A549 (cell line): Measurements from ENCODE around the gene TMEM140. TPM values are rescaled to one million over a fixed set of nuclear protein-coding genes. Genes with fewer than 3 reads are reported as not detected.

Experiments used
- ATAC-seq, 2 experiments: fragments of 200-7000 bp in 1 of 2; fragments of >200 bp in 1 of 2; cut with Nextera tagmentation in 1 of 2; cut with Tn5 transposase in 1 of 2; 3 replicates each; pipeline versions ENCODE4 v1.8.0 to v1.9.1; 2018 to 2020; ENCODE audit warnings: mild to moderate bottlenecking in 1 of 2, moderate library complexity in 1 of 2
- CTCF ChIA-PET: fragments of 300-600 bp; sonication (Branson Sonifier 250); formaldehyde crosslinking; extraction: SDS; loops from one replicate; lab custom pipeline; 2021; ENCODE audit warnings: antibody characterized with exemption, inconsistent platforms; lab: Yijun Ruan, JAX
- POLR2A ChIA-PET: fragments of 350-600 bp; formaldehyde crosslinking; extraction: SDS; loops from one replicate; lab custom pipeline; 2021; ENCODE audit warnings: antibody characterized with exemption, inconsistent platforms; lab: Yijun Ruan, JAX
- DNase-seq, 2 experiments: peaks; one replicate each; pipeline versions ENCODE4 v3.0.0 to v3.0.0-alpha.2; 2011 to 2016; ENCODE audit warnings: low read depth in 1 of 2, low spot score in 1 of 2
- FAIRE-seq: peaks from 2 replicates; lab custom pipeline; 2011; peaks lifted over from hg19 to GRCh38; lab: Jason Lieb, UNC
- H3K27ac ChIP-seq, 2 experiments: fragments of >200 bp; sonication (Bioruptor Twin); formaldehyde crosslinking; 3 replicates each; pipeline ENCODE4 v1.5.1; 2016 to 2017
- H3K4me1 ChIP-seq: fragments of >200 bp; sonication (Bioruptor Twin); formaldehyde crosslinking; 3 replicates; pipeline ENCODE4 v1.6.1; 2016
- H3K4me2 ChIP-seq: fragments of >200 bp; sonication (Bioruptor Twin); formaldehyde crosslinking; 3 replicates; pipeline ENCODE4 v1.6.1; 2016
- H3K4me3 ChIP-seq: fragments of >200 bp; sonication (Bioruptor Twin); formaldehyde crosslinking; 3 replicates; pipeline ENCODE4 v1.5.1; 2016
- H3K9me3 ChIP-seq: fragments of >200 bp; sonication (Bioruptor Twin); formaldehyde crosslinking; 3 replicates; pipeline ENCODE4 v1.6.1; 2016
- BHLHE40 ChIP-seq: IDR thresholded peaks from 2 replicates; pipeline ENCODE4 v1.6.1; 2012; ENCODE audit warnings: low read depth, low read length, inconsistent platforms
- GATA3 ChIP-seq: IDR thresholded peaks from 2 replicates; pipeline ENCODE4 v1.6.1; 2012; ENCODE audit warnings: borderline replicate concordance
- HOXB5 ChIP-seq: fragments of 250-450 bp; sonication (Bioruptor Pico); IDR thresholded peaks from 2 replicates; pipeline ENCODE4 v1.5.0; 2020; ENCODE audit warnings: mild to moderate bottlenecking, moderate library complexity
- JUN ChIP-seq, 2 experiments: fragments of >200 bp; sonication (Bioruptor Twin); formaldehyde crosslinking; IDR thresholded peaks; 2 replicates in 1 of 2; 3 replicates in 1 of 2; pipeline ENCODE4 v1.6.1; 2016 to 2017
- NPAS2 ChIP-seq: fragments of 250-450 bp; sonication (Bioruptor Pico); IDR thresholded peaks from 2 replicates; pipeline ENCODE4 v1.8.0; 2022; ENCODE audit warnings: mild to moderate bottlenecking, moderate library complexity, borderline replicate concordance
- NR3C1 ChIP-seq: fragments of >200 bp; sonication (Bioruptor Twin); formaldehyde crosslinking; IDR thresholded peaks from 3 replicates; pipeline ENCODE4 v1.6.1; 2017
- RARB ChIP-seq: fragments of 250-450 bp; sonication (Bioruptor Pico); IDR thresholded peaks from 2 replicates; pipeline ENCODE4 v1.8.0; 2021; ENCODE audit warnings: mild to moderate bottlenecking, moderate library complexity
- RCOR1 ChIP-seq: fragments of 150-350 bp; IDR thresholded peaks from 2 replicates; pipeline ENCODE4 v1.6.1; 2014; ENCODE audit warnings: antibody characterized with exemption, low read length, low read depth
- RNF2 ChIP-seq: fragments of 200-600 bp; sonication (generic); IDR thresholded peaks from 2 replicates; pipeline ENCODE4 v1.6.1; 2016; ENCODE audit warnings: low read depth, mild to moderate bottlenecking, antibody characterized with exemption, moderate library complexity, borderline replicate concordance
- ZNF302 ChIP-seq: fragments of 250-450 bp; sonication (Bioruptor Pico); IDR thresholded peaks from 2 replicates; pipeline ENCODE4 v1.9.0; 2021; ENCODE audit warnings: inconsistent platforms, mild to moderate bottlenecking, moderate library complexity
- ZSCAN20 ChIP-seq: fragments of 250-450 bp; sonication (Bioruptor Pico); IDR thresholded peaks from 2 replicates; pipeline ENCODE4 v1.8.0; 2022; ENCODE audit warnings: mild to moderate bottlenecking, moderate library complexity
- WGBS: methylation state at CpG from one replicate; pipeline ENCODE4 v1.1.6; 2017; ENCODE audit errors: missing lambda C conversion rate; 5-methylcytosine and 5-hydroxymethylcytosine counted together
- polyA plus RNA-seq, 4 experiments: library from polyadenylated mRNA; depleted of rRNA in 3 of 4; stranded (reverse); fragments of >200 nt; fragmentation: RNase III in 1 of 4; extraction: RNeasy Plus Mini Kit Qiagen cat#74134 plus additional on column Dnase treatment in 1 of 4; gene quantifications; 2 replicates in 3 of 4; 3 replicates in 1 of 4; pipeline ENCODE4 v1.2.3, GENCODE V29; 2011 to 2017
- TF ChIP-seq, protein P1 (sequence below): fragments of 150-350 bp; IDR thresholded peaks from 2 replicates; pipeline ENCODE4 v1.6.1; 2014; ENCODE audit warnings: low read depth, mild to moderate bottlenecking, low read length
- TF ChIP-seq, protein P2 (sequence below): fragments of 200-600 bp; sonication (generic); IDR thresholded peaks from 2 replicates; pipeline ENCODE4 v1.6.1; 2016; ENCODE audit warnings: antibody characterized with exemption, mild to moderate bottlenecking, moderate library complexity
- TF ChIP-seq, protein P3 (sequence below): fragments of 450-650 bp; IDR thresholded peaks from 2 replicates; pipeline ENCODE4 v1.6.1; 2014; ENCODE audit warnings: antibody characterized with exemption
- TF ChIP-seq, protein P4 (sequence below): fragments of 250-450 bp; sonication (Bioruptor Pico); IDR thresholded peaks from 2 replicates; pipeline ENCODE4 v1.5.0; 2020; ENCODE audit warnings: low read depth, mild to moderate bottlenecking, moderate library complexity
- TF ChIP-seq, protein P5 (sequence below): fragments of 250-450 bp; sonication (Bioruptor Pico); IDR thresholded peaks from 2 replicates; pipeline ENCODE4 v1.5.0; 2021; ENCODE audit warnings: mild to moderate bottlenecking, moderate library complexity, borderline replicate concordance
- TF ChIP-seq, protein P6 (sequence below): IDR thresholded peaks from 2 replicates; pipeline ENCODE4 v1.6.1; 2012

Gene TMEM140
- polyA plus RNA-seq, 2 of the 4 experiments (the other 2 are of a cell fraction): 0.72 to 0.87 TPM

DNA sequence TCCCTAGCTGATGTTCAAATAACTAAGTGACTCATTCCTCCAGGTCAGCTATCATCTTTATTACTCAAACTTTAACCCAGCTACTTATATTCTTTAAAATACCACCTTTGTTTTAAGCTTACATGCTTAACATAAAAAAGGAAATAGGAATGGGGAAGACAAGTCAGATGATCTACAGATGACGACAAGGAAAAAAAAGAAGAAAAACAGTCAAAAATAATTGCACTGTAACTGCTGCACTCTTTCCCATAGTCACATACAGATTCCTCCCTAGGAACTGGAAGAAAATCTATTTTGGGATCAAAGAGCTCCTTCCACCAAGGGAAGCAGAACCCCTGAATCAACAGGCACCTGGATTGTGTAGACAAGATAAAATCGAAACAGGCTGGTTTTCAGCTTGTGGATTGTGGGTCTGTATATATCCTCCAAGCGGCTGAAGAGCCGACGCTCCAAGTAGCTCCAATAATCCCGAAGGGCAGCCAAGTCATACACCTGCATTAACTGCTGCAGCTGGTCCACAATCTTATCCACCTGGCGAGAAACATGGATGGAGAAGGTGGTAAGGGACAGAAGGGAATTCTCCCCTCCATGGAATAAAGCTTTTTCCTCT lies 61.5 kb downstream of the TMEM140 start:
- WGBS: 90% methylated on average over 7 of the region's 7 CpGs
- no peak for ATAC-seq
- no peak overlapping the region for H3K27ac ChIP-seq
- ChIA-PET CTCF (interaction anchor here (0.9 to 1.6 kb wide), 5 partner anchors 11 to 71 kb away, joined by 3 to 5 read pairs (median 3); no protein-coding TSS in a partner anchor), POLR2A (interaction anchor here (1.8 kb wide), 1 partner anchor 38 kb away, joined by 5 read pairs; the partner anchor contains the start of gene CYREN)
- TF ChIP-seq, protein P1, sequence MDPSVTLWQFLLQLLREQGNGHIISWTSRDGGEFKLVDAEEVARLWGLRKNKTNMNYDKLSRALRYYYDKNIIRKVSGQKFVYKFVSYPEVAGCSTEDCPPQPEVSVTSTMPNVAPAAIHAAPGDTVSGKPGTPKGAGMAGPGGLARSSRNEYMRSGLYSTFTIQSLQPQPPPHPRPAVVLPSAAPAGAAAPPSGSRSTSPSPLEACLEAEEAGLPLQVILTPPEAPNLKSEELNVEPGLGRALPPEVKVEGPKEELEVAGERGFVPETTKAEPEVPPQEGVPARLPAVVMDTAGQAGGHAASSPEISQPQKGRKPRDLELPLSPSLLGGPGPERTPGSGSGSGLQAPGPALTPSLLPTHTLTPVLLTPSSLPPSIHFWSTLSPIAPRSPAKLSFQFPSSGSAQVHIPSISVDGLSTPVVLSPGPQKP: no peak
- no peak for TF ChIP-seq RCOR1
- TF ChIP-seq, protein P2, sequence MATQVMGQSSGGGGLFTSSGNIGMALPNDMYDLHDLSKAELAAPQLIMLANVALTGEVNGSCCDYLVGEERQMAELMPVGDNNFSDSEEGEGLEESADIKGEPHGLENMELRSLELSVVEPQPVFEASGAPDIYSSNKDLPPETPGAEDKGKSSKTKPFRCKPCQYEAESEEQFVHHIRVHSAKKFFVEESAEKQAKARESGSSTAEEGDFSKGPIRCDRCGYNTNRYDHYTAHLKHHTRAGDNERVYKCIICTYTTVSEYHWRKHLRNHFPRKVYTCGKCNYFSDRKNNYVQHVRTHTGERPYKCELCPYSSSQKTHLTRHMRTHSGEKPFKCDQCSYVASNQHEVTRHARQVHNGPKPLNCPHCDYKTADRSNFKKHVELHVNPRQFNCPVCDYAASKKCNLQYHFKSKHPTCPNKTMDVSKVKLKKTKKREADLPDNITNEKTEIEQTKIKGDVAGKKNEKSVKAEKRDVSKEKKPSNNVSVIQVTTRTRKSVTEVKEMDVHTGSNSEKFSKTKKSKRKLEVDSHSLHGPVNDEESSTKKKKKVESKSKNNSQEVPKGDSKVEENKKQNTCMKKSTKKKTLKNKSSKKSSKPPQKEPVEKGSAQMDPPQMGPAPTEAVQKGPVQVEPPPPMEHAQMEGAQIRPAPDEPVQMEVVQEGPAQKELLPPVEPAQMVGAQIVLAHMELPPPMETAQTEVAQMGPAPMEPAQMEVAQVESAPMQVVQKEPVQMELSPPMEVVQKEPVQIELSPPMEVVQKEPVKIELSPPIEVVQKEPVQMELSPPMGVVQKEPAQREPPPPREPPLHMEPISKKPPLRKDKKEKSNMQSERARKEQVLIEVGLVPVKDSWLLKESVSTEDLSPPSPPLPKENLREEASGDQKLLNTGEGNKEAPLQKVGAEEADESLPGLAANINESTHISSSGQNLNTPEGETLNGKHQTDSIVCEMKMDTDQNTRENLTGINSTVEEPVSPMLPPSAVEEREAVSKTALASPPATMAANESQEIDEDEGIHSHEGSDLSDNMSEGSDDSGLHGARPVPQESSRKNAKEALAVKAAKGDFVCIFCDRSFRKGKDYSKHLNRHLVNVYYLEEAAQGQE: no peak
- no peaks in the 10 kb centered on the region for H3K9me3 ChIP-seq
- H3K4me2 ChIP-seq: no peak overlapping the region
- FAIRE-seq: no peak
- no peak for DNase-seq
- H3K4me1 ChIP-seq: 0 out of 3 replicates have a peak, but pooled peaks cover 10% of the 10 kb centered on the region
- no peak overlapping the region for H3K4me3 ChIP-seq

DNA sequence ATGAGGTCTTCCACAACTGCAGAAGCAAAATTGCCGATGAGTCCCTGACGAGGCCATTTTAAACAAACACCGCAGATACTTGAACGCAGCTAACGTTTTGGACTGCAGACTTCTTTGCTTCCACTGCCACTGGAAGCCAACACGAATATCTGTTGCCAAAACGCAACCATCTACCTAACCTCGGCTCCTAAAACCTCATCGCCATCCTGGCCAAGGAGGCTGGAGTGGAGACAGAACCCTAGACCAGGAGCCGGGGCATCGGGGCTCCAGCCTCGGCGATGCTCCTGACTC lies 63.0 kb downstream of the TMEM140 start:
- Histone ChIP-seq H3K4me1 (0 out of 3 replicates have a peak, but pooled peaks cover 10% of the 10 kb centered on the region), H3K4me2 (peak overlapping the region; percentile 81), H3K27ac (peak overlapping the region; percentile 68 to 85), H3K9me3 (no peaks in the 10 kb centered on the region), H3K4me3 (peak overlapping the region; percentile 76)
- ATAC-seq (peak; percentile 35 to 50), FAIRE-seq (no peak), DNase-seq (peak in 1 of 2 experiments; percentile 36)
- CTCF ChIA-PET: interaction anchor here (2.3 kb wide), 1 partner anchor 9 kb away, joined by 7 read pairs; no protein-coding TSS in a partner anchor
- WGBS: 3% methylated on average over 12 of the region's 13 CpGs
- POLR2A ChIA-PET: interaction anchor here (1.0 to 1.8 kb wide), 4 partner anchors 9 to 47 kb away, joined by 3 to 5 read pairs (median 4); partner anchors contain the start of gene CYREN
- TF ChIP-seq, protein P2: no peak
- no peak for TF ChIP-seq RARB (CRISPR knock-in tag)
- TF ChIP-seq JUN (IDR thresholded peaks at IDR 0.05): no peak
- TF ChIP-seq NPAS2 (CRISPR knock-in tag): no peak
- TF ChIP-seq, protein P3, sequence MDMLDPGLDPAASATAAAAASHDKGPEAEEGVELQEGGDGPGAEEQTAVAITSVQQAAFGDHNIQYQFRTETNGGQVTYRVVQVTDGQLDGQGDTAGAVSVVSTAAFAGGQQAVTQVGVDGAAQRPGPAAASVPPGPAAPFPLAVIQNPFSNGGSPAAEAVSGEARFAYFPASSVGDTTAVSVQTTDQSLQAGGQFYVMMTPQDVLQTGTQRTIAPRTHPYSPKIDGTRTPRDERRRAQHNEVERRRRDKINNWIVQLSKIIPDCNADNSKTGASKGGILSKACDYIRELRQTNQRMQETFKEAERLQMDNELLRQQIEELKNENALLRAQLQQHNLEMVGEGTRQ: no peak
- no peak for TF ChIP-seq ZSCAN20 (CRISPR knock-in tag)
- no peak for TF ChIP-seq NR3C1
- no peak for TF ChIP-seq GATA3
- TF ChIP-seq ZNF302: no peak
- TF ChIP-seq, protein P4, sequence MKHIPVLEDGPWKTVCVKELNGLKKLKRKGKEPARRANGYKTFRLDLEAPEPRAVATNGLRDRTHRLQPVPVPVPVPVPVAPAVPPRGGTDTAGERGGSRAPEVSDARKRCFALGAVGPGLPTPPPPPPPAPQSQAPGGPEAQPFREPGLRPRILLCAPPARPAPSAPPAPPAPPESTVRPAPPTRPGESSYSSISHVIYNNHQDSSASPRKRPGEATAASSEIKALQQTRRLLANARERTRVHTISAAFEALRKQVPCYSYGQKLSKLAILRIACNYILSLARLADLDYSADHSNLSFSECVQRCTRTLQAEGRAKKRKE: no peak
- TF ChIP-seq RNF2: no peak
- no peak for TF ChIP-seq HOXB5
- TF ChIP-seq BHLHE40: no peak
- TF ChIP-seq, protein P5, sequence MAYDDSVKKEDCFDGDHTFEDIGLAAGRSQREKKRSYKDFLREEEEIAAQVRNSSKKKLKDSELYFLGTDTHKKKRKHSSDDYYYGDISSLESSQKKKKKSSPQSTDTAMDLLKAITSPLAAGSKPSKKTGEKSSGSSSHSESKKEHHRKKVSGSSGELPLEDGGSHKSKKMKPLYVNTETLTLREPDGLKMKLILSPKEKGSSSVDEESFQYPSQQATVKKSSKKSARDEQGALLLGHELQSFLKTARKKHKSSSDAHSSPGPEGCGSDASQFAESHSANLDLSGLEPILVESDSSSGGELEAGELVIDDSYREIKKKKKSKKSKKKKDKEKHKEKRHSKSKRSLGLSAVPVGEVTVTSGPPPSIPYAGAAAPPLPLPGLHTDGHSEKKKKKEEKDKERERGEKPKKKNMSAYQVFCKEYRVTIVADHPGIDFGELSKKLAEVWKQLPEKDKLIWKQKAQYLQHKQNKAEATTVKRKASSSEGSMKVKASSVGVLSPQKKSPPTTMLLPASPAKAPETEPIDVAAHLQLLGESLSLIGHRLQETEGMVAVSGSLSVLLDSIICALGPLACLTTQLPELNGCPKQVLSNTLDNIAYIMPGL (CRISPR knock-in tag): no peak
- TF ChIP-seq, protein P6, sequence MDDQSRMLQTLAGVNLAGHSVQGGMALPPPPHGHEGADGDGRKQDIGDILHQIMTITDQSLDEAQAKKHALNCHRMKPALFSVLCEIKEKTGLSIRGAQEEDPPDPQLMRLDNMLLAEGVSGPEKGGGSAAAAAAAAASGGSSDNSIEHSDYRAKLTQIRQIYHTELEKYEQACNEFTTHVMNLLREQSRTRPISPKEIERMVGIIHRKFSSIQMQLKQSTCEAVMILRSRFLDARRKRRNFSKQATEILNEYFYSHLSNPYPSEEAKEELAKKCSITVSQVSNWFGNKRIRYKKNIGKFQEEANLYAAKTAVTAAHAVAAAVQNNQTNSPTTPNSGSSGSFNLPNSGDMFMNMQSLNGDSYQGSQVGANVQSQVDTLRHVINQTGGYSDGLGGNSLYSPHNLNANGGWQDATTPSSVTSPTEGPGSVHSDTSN: no peak
